Measurements from ENCODE around the gene TSSC4.

Gene TSSC4

GRCh38 chr11:2397005-2397404 is 3.5 kb upstream of the TSSC4 start:
- TF ChIP-seq, protein P1, sequence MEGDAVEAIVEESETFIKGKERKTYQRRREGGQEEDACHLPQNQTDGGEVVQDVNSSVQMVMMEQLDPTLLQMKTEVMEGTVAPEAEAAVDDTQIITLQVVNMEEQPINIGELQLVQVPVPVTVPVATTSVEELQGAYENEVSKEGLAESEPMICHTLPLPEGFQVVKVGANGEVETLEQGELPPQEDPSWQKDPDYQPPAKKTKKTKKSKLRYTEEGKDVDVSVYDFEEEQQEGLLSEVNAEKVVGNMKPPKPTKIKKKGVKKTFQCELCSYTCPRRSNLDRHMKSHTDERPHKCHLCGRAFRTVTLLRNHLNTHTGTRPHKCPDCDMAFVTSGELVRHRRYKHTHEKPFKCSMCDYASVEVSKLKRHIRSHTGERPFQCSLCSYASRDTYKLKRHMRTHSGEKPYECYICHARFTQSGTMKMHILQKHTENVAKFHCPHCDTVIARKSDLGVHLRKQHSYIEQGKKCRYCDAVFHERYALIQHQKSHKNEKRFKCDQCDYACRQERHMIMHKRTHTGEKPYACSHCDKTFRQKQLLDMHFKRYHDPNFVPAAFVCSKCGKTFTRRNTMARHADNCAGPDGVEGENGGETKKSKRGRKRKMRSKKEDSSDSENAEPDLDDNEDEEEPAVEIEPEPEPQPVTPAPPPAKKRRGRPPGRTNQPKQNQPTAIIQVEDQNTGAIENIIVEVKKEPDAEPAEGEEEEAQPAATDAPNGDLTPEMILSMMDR (conservative IDR thresholded peaks at IDR 0.05; ENCODE audit: low read length) = no peak
- H3K4me3 ChIP-seq (ENCODE audit: low read length) = no peak overlapping the region
- DNase-seq (ENCODE audit: low read depth) = no peak

DNA sequence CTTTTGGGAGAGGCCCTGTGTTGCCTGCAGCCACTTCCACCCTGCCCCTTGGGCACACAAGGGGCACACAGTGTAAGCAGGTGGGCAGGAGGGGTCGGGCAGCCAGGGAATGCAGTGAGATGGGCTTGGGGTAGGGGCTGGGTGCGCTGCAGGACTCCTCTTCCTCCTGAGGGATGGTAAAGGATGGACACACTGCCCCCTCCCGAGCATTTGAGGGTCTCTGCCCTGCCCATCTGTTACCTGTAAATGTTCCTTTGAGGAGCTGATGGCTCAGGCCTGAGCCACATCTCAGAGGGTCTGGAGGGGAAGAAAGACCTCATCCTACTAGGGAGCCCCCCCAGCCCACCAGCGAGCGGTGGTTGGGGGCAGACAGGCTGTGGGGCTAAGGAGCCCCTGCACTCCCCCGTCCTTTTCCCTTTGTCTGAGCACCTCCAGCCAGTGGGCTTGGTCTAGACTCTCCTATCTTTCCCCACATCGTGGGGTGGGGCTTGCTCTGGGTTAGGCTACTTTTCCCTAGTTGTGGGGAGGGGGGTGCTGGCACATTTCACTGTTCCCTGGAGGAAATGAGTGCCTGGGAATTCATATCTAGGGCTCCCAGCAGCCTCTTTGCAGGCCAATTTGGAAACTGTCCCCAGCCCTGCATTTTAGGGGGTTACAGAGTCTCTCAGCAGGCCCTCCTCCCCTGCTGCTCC is 1.7 kb upstream of the TSSC4 start:
- peak overlapping the region; percentile 68; the same call in 1 of the 2 replicates for H3K4me3 ChIP-seq (ENCODE audit: low read length)
- DNase-seq (ENCODE audit: low read depth) = no peak
- TF ChIP-seq, protein P1 (conservative IDR thresholded peaks at IDR 0.05; ENCODE audit: low read length) = no peak

DNA sequence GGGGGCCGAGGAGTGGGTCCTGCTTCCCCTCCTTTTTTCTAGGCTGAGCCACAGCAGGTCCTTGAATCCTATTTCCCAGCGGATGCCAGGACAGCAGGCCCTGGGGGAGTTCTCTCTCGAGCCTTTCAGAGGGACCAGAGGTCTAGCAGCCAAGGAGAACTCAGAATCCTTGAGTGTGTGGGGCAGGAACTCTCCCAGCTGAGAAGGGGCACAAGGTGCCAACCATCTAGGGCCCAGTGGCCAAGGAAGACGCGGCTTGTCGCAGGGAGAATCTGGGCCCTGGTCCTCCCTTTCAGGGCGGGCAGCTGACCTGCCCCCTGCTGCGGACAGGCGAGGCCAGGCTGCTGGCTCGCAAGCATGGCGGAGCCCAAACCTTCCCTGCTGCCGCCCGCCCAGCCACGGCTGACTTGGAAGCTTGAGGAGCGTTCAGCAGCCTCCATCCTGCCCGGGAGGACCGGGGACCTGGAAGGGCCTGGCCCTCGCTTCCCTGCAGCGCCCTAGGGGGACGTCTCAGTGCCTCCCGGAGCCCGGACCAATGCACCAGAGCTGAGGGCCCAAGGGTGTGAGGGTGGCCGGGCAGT is 972 bp upstream of the TSSC4 start:
- TF ChIP-seq, protein P1 (conservative IDR thresholded peaks at IDR 0.05; ENCODE audit: low read length) = no peak
- DNase-seq (ENCODE audit: low read depth) = no peak
- H3K4me3 ChIP-seq (ENCODE audit: low read length) = peak overlapping the region; percentile 68

- no peak for DNase-seq (ENCODE audit: low read depth)
- peak overlapping the region; percentile 100 for H3K4me3 ChIP-seq (ENCODE audit: low read length)
- TF ChIP-seq, protein P1 (conservative IDR thresholded peaks at IDR 0.05; ENCODE audit: low read length) = no peak
Observed at GRCh38 chr11:2400762-2401435, 349 bp downstream of the TSSC4 start.

- no peak for DNase-seq (ENCODE audit: low read depth)
- peak overlapping the region; percentile 100 for H3K4me3 ChIP-seq (ENCODE audit: low read length)
- TF ChIP-seq, protein P1 (conservative IDR thresholded peaks at IDR 0.05; ENCODE audit: low read length) = no peak
Observed at GRCh38 chr11:2401436-2401984, 960 bp downstream of the TSSC4 start.

GRCh38 chr11:2402106-2402505 is 1.6 kb downstream of the TSSC4 start:
- TF ChIP-seq, protein P1 (conservative IDR thresholded peaks at IDR 0.05; ENCODE audit: low read length) = no peak
- H3K4me3 ChIP-seq (ENCODE audit: low read length) = peak overlapping the region; percentile 100
- no peak for DNase-seq (ENCODE audit: low read depth)

Data from AG10803 (cell line).